Lung (tissue), 12 donors: ENCODE measurements around the gene LIN9. TPM values are rescaled to one million over a fixed set of nuclear protein-coding genes. Genes with fewer than 3 reads are reported as not detected.

ENCODE experiments used
- ATAC-seq: fragments of 200-7000 bp; cut with Tn5 transposase; one replicate; pipeline ENCODE4 v1.9.1; 2020; ENCODE audit warnings: moderate number of reproducible peaks; ENCODE audit not compliant: insufficient read depth, low FRiP score
- DNase-seq, 3 donors: peaks; one replicate each; pipeline ENCODE4 v3.0.0-alpha.2; 2013 to 2017
- H3K27ac ChIP-seq, 2 donors: one replicate each; pipeline ENCODE4 v1.5.1; 2013; ENCODE audit warnings: mild to moderate bottlenecking in 2 of 2, moderate library complexity in 2 of 2, control low read depth in 1 of 2, inconsistent platforms in 1 of 2, low read depth in 1 of 2, low read length in 1 of 2
- H3K27me3 ChIP-seq, 3 donors: one replicate each; pipeline ENCODE4 v1.5.1; 2013; ENCODE audit warnings: low read length in 2 of 3; ENCODE audit not compliant: control insufficient read depth in 3 of 3, insufficient read depth in 3 of 3
- H3K36me3 ChIP-seq, 4 donors: one replicate each; pipeline ENCODE4 v1.5.1; 2013; ENCODE audit warnings: low read length in 4 of 4, mild to moderate bottlenecking in 1 of 4, moderate library complexity in 1 of 4; ENCODE audit not compliant: control insufficient read depth in 4 of 4, insufficient read depth in 4 of 4
- H3K4me1 ChIP-seq, 5 donors: one replicate each; pipeline ENCODE4 v1.5.1; 2013; ENCODE audit warnings: low read length in 5 of 5, mild to moderate bottlenecking in 2 of 5, moderate library complexity in 1 of 5; ENCODE audit not compliant: control insufficient read depth in 5 of 5, insufficient read depth in 5 of 5
- H3K4me3 ChIP-seq: one replicate; pipeline ENCODE4 v1.5.1; 2013; ENCODE audit warnings: mild to moderate bottlenecking, control low read depth, moderate library complexity
- H3K9ac ChIP-seq, 2 donors: one replicate each; pipeline ENCODE4 v1.5.1; 2013; ENCODE audit warnings: low read length in 2 of 2, control low read depth in 1 of 2; ENCODE audit not compliant: insufficient read depth in 1 of 2
- H3K9me3 ChIP-seq, 4 donors: one replicate each; pipeline ENCODE4 v1.5.1; 2013; ENCODE audit warnings: low read length in 3 of 4, mild to moderate bottlenecking in 1 of 4, moderate library complexity in 1 of 4; ENCODE audit not compliant: control insufficient read depth in 4 of 4, insufficient read depth in 3 of 4
- CTCF ChIP-seq: IDR thresholded peaks from 2 replicates; pipeline ENCODE4 v1.5.1; 2012; ENCODE audit warnings: mild to moderate bottlenecking; ENCODE audit errors: control extremely low read depth, extremely low read depth
- WGBS, 2 donors: extraction: QIAGEN DNeasy Blood & Tissue Kit; methylation state at CpG; one replicate each; pipeline ENCODE4 v1.1.7; 2013; 5-methylcytosine and 5-hydroxymethylcytosine counted together
- polyA plus RNA-seq, 2 donors: library from polyadenylated mRNA; stranded (reverse); fragments of 200-250 nt; gene quantifications; one replicate each; pipeline ENCODE4 v1.2.1, GENCODE V29; 2013
- total RNA-seq, 2 donors: library from RNA; depleted of rRNA in 1 of 2; stranded (reverse); fragments of >200 nt in 1 of 2; gene quantifications; one replicate each; pipeline ENCODE4 v1.2.1, GENCODE V29; 2014 to 2021
- donor health status: control.
- donor health status: control.
- donor health status: Bipolar disorder and iron deficiency.
- donor health status: healthy.
- donor health status: DM: yes; HTN: yes; CAD: no.

The LIN9 gene
- total and polyA plus RNA-seq, 4 donors = 1.4 to 9.7 (median 2.4) TPM

DNA sequence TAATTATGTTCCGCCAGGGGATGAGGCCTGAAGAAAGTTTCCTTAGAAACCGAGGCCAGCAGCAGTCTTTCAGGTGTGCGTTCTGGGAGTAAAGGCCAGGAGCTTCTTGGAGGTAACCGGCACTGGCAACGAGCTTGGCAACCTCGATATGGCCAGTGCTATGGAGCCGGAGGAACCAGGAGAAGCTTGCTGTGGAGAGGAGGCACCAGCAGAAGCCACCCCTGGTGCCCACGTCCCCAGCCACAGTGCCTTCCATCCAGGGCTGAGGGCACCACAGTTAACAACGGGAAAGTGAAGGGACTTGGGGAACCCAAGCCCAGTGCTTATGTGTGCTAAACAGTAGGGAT lies 41.5 kb upstream of the LIN9 start:
- no peak overlapping the region for H3K9ac ChIP-seq
- WGBS, 2 donors = 54 to 59% methylated on average over 9 of the region's 9 CpGs
- H3K27ac ChIP-seq = no peak overlapping the region
- no peak overlapping the region for H3K4me3 ChIP-seq
- ATAC-seq = no peak
- peaks cover 0 to under 1% (median 0%) of the 10 kb centered on the region in 4 donors for H3K36me3 ChIP-seq
- no peak for DNase-seq
- no peaks in the 10 kb centered on the region for H3K9me3 ChIP-seq
- H3K4me1 ChIP-seq = peaks cover 0 to 11% (median 4%) of the 10 kb centered on the region in 5 donors
- no peak for TF ChIP-seq CTCF
- H3K27me3 ChIP-seq = no peaks in the 10 kb centered on the region

- Histone ChIP-seq H3K27ac (no peak overlapping the region), H3K36me3 (no peaks in the 10 kb centered on the region), H3K27me3 (no peaks in the 10 kb centered on the region), H3K9me3 (no peaks in the 10 kb centered on the region), H3K4me3 (no peak overlapping the region), H3K4me1 (peaks cover 0 to 11% (median 4%) of the 10 kb centered on the region in 5 donors), H3K9ac (no peak overlapping the region)
- no peak for TF ChIP-seq CTCF
- ATAC-seq = no peak
- WGBS, 2 donors = 39 to 55% methylated on average over 18 of the region's 18 CpGs
- DNase-seq = peak in 2 of 3 donors; percentile 30 to 48
These were observed 41.0 kb upstream of the LIN9 start for GRCh38 chr1:226349801-226350518.

- H3K27ac ChIP-seq = no peak overlapping the region
- no peaks in the 10 kb centered on the region for H3K27me3 ChIP-seq
- H3K9me3 ChIP-seq = no peaks in the 10 kb centered on the region
- H3K36me3 ChIP-seq = no peaks in the 10 kb centered on the region
- H3K4me3 ChIP-seq = no peak overlapping the region
- H3K4me1 ChIP-seq = peaks cover 0 to 11% (median 4%) of the 10 kb centered on the region in 5 donors
- no peak overlapping the region for H3K9ac ChIP-seq
- DNase-seq (no peak), ATAC-seq (no peak)
- 66 to 80% methylated on average over 11 of the region's 11 CpGs for WGBS, 2 donors
- TF ChIP-seq CTCF = no peak
These were observed 40.1 kb upstream of the LIN9 start for GRCh38 chr1:226349081-226349480.
